ENCODE data around the gene SLC25A5. TPM values are rescaled to one million over a fixed set of nuclear protein-coding genes. Genes with fewer than 3 reads are reported as not detected.
A peak's percentile ranks its signal among the peaks of the same experiment; 100 is the strongest.
"Not testable (repeated sequence)": the region's sequence is repeated elsewhere in the genome, so short reads cannot be mapped to it uniquely, and the experiment has no call there.

The SLC25A5 gene
- total RNA-seq, 1 experiment from 2014 or later, result 573 TPM

DNA sequence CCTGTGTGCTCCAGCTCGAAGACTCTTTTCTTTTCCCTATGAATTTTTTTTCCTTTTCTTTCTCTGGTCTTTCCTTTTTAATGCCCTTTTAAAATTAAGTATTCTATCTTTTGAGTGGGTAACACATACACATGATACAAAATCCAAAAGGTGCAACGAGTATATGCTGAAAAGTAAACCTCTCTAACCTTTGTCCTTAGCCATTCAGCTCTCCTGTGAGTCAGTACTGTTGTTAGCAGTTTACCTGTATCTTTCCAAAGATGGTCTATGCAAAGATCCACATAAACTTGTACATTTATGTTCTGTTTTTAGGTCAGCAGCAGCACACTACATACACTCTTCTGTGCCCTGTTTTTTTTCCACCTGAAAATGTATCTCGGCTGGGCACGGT lies 40.5 kb upstream of the SLC25A5 start:
- peaks cover 14% of the 10 kb centered on the region for H3K4me1 Mint-ChIP-seq
- H3K36me3 Mint-ChIP-seq, result peaks cover 5% of the 10 kb centered on the region; the same call in 1 of the 2 replicates
- H3K27me3 Mint-ChIP-seq (ENCODE audit: low read depth), result no peaks in the 10 kb centered on the region
- CTCF ChIA-PET, result interaction anchor here (1.4 kb wide), 1 partner anchor 38 kb away, joined by 3 read pairs; no protein-coding TSS in a partner anchor
- TF ChIP-seq, protein P1, sequence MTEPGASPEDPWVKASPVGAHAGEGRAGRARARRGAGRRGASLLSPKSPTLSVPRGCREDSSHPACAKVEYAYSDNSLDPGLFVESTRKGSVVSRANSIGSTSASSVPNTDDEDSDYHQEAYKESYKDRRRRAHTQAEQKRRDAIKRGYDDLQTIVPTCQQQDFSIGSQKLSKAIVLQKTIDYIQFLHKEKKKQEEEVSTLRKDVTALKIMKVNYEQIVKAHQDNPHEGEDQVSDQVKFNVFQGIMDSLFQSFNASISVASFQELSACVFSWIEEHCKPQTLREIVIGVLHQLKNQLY (CRISPR knock-in tag; IDR thresholded peaks at IDR 0.05), result no peak
- no peak for TF ChIP-seq OVOL2 (CRISPR knock-in tag; IDR thresholded peaks at IDR 0.05; ENCODE audit: borderline replicate concordance)
- no peak for TF ChIP-seq GTF2I (CRISPR knock-in tag; conservative IDR thresholded peaks at IDR 0.05)
- TF ChIP-seq, protein P2, sequence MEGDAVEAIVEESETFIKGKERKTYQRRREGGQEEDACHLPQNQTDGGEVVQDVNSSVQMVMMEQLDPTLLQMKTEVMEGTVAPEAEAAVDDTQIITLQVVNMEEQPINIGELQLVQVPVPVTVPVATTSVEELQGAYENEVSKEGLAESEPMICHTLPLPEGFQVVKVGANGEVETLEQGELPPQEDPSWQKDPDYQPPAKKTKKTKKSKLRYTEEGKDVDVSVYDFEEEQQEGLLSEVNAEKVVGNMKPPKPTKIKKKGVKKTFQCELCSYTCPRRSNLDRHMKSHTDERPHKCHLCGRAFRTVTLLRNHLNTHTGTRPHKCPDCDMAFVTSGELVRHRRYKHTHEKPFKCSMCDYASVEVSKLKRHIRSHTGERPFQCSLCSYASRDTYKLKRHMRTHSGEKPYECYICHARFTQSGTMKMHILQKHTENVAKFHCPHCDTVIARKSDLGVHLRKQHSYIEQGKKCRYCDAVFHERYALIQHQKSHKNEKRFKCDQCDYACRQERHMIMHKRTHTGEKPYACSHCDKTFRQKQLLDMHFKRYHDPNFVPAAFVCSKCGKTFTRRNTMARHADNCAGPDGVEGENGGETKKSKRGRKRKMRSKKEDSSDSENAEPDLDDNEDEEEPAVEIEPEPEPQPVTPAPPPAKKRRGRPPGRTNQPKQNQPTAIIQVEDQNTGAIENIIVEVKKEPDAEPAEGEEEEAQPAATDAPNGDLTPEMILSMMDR (IDR thresholded peaks at IDR 0.05), result no peak
- no peak for TF ChIP-seq SOX15 (CRISPR knock-in tag; IDR thresholded peaks at IDR 0.05)
- no peak for TF ChIP-seq ELF4 (CRISPR knock-in tag; IDR thresholded peaks at IDR 0.05; ENCODE audit: low read depth)
- TF ChIP-seq ZNF219 (CRISPR knock-in tag; IDR thresholded peaks at IDR 0.05; ENCODE audit: borderline replicate concordance), result no peak
- POLR2A ChIA-PET, result no interaction called here
- DNase-seq (ENCODE audit: low spot score) (no peak), ATAC-seq (no peak)
- no peak overlapping the region for H3K4me3 Mint-ChIP-seq
- H3K9me3 Mint-ChIP-seq, result no peaks in the 10 kb centered on the region
- no peak overlapping the region; the same call in 1 of the 2 replicates for H3K27ac Mint-ChIP-seq

DNA sequence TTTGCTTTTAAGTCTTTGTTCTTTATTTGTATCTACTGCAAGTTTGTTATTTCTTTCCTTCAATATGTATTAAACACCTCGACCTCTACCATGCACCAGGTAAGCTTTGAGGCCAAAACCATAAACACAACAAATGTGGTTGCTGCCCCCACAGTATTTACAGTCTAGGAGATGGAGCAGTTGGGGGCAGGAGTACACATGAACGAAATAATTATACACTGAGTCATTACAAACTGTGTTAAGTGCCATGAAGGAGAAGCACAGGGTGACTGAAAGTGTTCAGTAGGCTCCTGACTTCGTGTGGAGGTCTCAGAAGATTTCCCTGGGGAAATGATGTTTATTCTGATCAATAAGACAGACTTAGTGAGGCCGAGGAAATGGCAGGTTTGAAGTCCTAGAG lies 38.8 kb upstream of the SLC25A5 start:
- Mint-ChIP-seq H3K36me3 (peaks cover 12% of the 10 kb centered on the region), H3K9me3 (peaks cover 4% of the 10 kb centered on the region; the same call in 1 of the 2 replicates), H3K4me3 (no peak overlapping the region), H3K27ac (no peak overlapping the region), H3K27me3 (ENCODE audit: low read depth) (no peaks in the 10 kb centered on the region), H3K4me1 (peaks cover 14% of the 10 kb centered on the region)
- DNase-seq (ENCODE audit: low spot score) (no peak), ATAC-seq (no peak)
- ChIA-PET POLR2A (no interaction called here), CTCF (no interaction called here)
- TF ChIP-seq ESRRA (CRISPR knock-in tag; IDR thresholded peaks at IDR 0.05; ENCODE audit: borderline replicate concordance), result no peak

DNA sequence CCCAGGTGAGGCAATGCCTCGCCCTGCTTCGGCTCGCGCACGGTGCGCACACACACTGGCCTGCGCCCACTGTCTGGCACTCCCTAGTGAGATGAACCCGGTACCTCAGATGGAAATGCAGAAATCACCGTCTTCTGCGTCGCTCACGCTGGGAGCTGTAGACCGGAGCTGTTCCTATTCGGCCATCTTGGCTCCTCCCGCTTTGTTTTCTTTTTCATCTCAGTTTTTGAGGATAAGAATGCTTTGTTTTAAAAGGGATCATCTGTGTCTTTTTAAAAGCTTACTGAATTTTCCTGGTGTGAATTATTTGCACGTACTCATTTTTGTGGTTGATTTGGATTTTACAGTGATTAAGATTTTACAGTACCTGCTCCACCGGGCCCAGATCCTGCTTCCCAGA lies 26.9 kb upstream of the SLC25A5 start:
- Mint-ChIP-seq H3K4me3 (peak overlapping the region; percentile 61), H3K27ac (peak overlapping the region; percentile 63; the same call in 1 of the 2 replicates)
- not testable (repeated sequence) for H3K36me3 Mint-ChIP-seq

DNA sequence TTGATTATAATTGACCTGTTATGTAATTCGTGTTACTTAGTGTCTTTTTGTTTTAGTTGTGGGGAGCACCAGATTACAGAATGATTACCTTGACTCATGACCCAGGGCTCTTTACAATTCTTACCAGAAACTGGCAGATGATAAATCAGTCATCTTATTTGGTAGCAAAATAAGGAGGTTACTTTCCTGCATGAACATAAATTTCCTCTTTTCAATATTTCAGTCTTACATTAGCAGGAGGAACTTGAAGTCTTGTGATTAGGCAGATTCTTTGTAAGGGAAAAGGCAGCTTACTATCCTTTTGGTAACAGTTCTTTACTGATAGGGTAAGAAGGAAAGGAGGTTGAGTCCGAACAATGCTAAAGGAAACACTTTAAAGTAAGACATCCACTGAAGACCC lies 26.0 kb upstream of the SLC25A5 start:
- H3K4me3 Mint-ChIP-seq, result no peak overlapping the region
- CTCF ChIA-PET, result no interaction called here
- H3K27me3 Mint-ChIP-seq (ENCODE audit: low read depth), result no peaks in the 10 kb centered on the region
- H3K27ac Mint-ChIP-seq, result no peak overlapping the region
- H3K36me3 Mint-ChIP-seq, result no peaks in the 10 kb centered on the region
- ATAC-seq (no peak), DNase-seq (ENCODE audit: low spot score) (no peak)
- peaks cover 7% of the 10 kb centered on the region; the same call in 1 of the 2 replicates for H3K4me1 Mint-ChIP-seq
- POLR2A ChIA-PET, result no interaction called here
- H3K9me3 Mint-ChIP-seq, result no peaks in the 10 kb centered on the region
- TF ChIP-seq, protein P3, sequence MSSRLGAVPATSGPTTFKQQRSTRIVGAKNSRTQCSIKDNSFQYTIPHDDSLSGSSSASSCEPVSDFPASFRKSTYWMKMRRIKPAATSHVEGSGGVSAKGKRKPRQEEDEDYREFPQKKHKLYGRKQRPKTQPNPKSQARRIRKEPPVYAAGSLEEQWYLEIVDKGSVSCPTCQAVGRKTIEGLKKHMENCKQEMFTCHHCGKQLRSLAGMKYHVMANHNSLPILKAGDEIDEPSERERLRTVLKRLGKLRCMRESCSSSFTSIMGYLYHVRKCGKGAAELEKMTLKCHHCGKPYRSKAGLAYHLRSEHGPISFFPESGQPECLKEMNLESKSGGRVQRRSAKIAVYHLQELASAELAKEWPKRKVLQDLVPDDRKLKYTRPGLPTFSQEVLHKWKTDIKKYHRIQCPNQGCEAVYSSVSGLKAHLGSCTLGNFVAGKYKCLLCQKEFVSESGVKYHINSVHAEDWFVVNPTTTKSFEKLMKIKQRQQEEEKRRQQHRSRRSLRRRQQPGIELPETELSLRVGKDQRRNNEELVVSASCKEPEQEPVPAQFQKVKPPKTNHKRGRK (CRISPR knock-in tag; IDR thresholded peaks at IDR 0.05; ENCODE audit: borderline replicate concordance), result no peak
- TF ChIP-seq, protein P4, sequence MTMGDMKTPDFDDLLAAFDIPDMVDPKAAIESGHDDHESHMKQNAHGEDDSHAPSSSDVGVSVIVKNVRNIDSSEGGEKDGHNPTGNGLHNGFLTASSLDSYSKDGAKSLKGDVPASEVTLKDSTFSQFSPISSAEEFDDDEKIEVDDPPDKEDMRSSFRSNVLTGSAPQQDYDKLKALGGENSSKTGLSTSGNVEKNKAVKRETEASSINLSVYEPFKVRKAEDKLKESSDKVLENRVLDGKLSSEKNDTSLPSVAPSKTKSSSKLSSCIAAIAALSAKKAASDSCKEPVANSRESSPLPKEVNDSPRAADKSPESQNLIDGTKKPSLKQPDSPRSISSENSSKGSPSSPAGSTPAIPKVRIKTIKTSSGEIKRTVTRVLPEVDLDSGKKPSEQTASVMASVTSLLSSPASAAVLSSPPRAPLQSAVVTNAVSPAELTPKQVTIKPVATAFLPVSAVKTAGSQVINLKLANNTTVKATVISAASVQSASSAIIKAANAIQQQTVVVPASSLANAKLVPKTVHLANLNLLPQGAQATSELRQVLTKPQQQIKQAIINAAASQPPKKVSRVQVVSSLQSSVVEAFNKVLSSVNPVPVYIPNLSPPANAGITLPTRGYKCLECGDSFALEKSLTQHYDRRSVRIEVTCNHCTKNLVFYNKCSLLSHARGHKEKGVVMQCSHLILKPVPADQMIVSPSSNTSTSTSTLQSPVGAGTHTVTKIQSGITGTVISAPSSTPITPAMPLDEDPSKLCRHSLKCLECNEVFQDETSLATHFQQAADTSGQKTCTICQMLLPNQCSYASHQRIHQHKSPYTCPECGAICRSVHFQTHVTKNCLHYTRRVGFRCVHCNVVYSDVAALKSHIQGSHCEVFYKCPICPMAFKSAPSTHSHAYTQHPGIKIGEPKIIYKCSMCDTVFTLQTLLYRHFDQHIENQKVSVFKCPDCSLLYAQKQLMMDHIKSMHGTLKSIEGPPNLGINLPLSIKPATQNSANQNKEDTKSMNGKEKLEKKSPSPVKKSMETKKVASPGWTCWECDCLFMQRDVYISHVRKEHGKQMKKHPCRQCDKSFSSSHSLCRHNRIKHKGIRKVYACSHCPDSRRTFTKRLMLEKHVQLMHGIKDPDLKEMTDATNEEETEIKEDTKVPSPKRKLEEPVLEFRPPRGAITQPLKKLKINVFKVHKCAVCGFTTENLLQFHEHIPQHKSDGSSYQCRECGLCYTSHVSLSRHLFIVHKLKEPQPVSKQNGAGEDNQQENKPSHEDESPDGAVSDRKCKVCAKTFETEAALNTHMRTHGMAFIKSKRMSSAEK (CRISPR knock-in tag; IDR thresholded peaks at IDR 0.05; ENCODE audit: borderline replicate concordance), result no peak
- no peak for TF ChIP-seq ZNF138 (CRISPR knock-in tag; conservative IDR thresholded peaks at IDR 0.05)
- TF ChIP-seq GTF2I (CRISPR knock-in tag; conservative IDR thresholded peaks at IDR 0.05), result no peak
- TF ChIP-seq JUN (CRISPR knock-in tag; IDR thresholded peaks at IDR 0.05), result no peak
- TF ChIP-seq, protein P1 (CRISPR knock-in tag; IDR thresholded peaks at IDR 0.05), result no peak
- no peak for TF ChIP-seq ZNF423 (CRISPR knock-in tag; IDR thresholded peaks at IDR 0.05)
- TF ChIP-seq RORB (CRISPR knock-in tag; IDR thresholded peaks at IDR 0.05), result no peak
- TF ChIP-seq, protein P5, sequence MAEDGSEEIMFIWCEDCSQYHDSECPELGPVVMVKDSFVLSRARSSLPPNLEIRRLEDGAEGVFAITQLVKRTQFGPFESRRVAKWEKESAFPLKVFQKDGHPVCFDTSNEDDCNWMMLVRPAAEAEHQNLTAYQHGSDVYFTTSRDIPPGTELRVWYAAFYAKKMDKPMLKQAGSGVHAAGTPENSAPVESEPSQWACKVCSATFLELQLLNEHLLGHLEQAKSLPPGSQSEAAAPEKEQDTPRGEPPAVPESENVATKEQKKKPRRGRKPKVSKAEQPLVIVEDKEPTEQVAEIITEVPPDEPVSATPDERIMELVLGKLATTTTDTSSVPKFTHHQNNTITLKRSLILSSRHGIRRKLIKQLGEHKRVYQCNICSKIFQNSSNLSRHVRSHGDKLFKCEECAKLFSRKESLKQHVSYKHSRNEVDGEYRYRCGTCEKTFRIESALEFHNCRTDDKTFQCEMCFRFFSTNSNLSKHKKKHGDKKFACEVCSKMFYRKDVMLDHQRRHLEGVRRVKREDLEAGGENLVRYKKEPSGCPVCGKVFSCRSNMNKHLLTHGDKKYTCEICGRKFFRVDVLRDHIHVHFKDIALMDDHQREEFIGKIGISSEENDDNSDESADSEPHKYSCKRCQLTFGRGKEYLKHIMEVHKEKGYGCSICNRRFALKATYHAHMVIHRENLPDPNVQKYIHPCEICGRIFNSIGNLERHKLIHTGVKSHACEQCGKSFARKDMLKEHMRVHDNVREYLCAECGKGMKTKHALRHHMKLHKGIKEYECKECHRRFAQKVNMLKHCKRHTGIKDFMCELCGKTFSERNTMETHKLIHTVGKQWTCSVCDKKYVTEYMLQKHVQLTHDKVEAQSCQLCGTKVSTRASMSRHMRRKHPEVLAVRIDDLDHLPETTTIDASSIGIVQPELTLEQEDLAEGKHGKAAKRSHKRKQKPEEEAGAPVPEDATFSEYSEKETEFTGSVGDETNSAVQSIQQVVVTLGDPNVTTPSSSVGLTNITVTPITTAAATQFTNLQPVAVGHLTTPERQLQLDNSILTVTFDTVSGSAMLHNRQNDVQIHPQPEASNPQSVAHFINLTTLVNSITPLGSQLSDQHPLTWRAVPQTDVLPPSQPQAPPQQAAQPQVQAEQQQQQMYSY (CRISPR knock-in tag; IDR thresholded peaks at IDR 0.05), result no peak
- no peak for TF ChIP-seq ZNF671 (CRISPR knock-in tag; IDR thresholded peaks at IDR 0.05)

More for the DNA sequence above, 26.9 kb upstream of the SLC25A5 start:
- DNase-seq (ENCODE audit: low spot score); H3K4me1 Mint-ChIP-seq; ATAC-seq; CTCF ChIA-PET; H3K27me3 Mint-ChIP-seq (ENCODE audit: low read depth); POLR2A ChIA-PET; H3K9me3 Mint-ChIP-seq: not testable (repeated sequence)
